OCI-M2 (cell line): Measurements from ENCODE around the gene CMIP.

Experiments used
- DNase-seq: peaks from one replicate; lab custom pipeline; 2025; ENCODE audit not compliant: unreplicated experiment; lab: John Stamatoyannopoulos, UW

The CMIP gene

GRCh38 chr16:81461243-81461642 is 16.6 kb downstream of the CMIP start:
- no peak for DNase-seq

- DNase-seq, result no peak
These were observed 17.2 kb downstream of the CMIP start for GRCh38 chr16:81461766-81462165.

- no peak for DNase-seq
These were observed 18.1 kb downstream of the CMIP start for GRCh38 chr16:81462683-81463082.

- no peak for DNase-seq
These were observed 18.8 kb downstream of the CMIP start for GRCh38 chr16:81463296-81463890.

GRCh38 chr16:81464279-81464678 is 19.7 kb downstream of the CMIP start:
- DNase-seq, result no peak

- DNase-seq, result no peak
These were observed 20.9 kb downstream of the CMIP start for GRCh38 chr16:81465375-81465943.

- DNase-seq, result no peak
These were observed 21.9 kb downstream of the CMIP start for GRCh38 chr16:81466356-81466980.

GRCh38 chr16:81467072-81467471 is 22.5 kb downstream of the CMIP start:
- DNase-seq, result no peak

- DNase-seq, result no peak
These were observed 23.2 kb downstream of the CMIP start for GRCh38 chr16:81467815-81468214.

- no peak for DNase-seq
These were observed 23.8 kb downstream of the CMIP start for GRCh38 chr16:81468269-81468902.

- no peak for DNase-seq
These were observed 24.6 kb downstream of the CMIP start for GRCh38 chr16:81469183-81469677.

- DNase-seq, result peak; percentile 38
These were observed 25.3 kb downstream of the CMIP start for GRCh38 chr16:81469710-81470535.

- DNase-seq, result no peak
These were observed 26.4 kb downstream of the CMIP start for GRCh38 chr16:81470796-81471636.

- DNase-seq, result no peak
These were observed 27.3 kb downstream of the CMIP start for GRCh38 chr16:81471882-81472281.

GRCh38 chr16:81472391-81472790 is 27.8 kb downstream of the CMIP start:
- DNase-seq, result no peak

GRCh38 chr16:81473066-81473488 is 28.5 kb downstream of the CMIP start:
- DNase-seq, result no peak

GRCh38 chr16:81473558-81473957 is 28.9 kb downstream of the CMIP start:
- no peak for DNase-seq

- DNase-seq, result no peak
These were observed 29.7 kb downstream of the CMIP start for GRCh38 chr16:81473969-81474959.
